T-helper 1 cell (primary cell): ENCODE data around the gene MUC7.
"Not testable (repeated sequence)": the region's sequence is repeated elsewhere in the genome, so short reads cannot be mapped to it uniquely, and the experiment has no call there.

Source experiments
- DNase-seq, 5 donors: peaks; one replicate each; pipeline ENCODE4 v3.0.0-alpha.2; 2012 to 2020
- total RNA-seq, 4 donors: gene quantifications; one replicate each; lab custom pipeline; 2026; lab: John Stamatoyannopoulos, UW

MUC7 gene
- 0 reads per million in 4 donors for total RNA-seq

DNA sequence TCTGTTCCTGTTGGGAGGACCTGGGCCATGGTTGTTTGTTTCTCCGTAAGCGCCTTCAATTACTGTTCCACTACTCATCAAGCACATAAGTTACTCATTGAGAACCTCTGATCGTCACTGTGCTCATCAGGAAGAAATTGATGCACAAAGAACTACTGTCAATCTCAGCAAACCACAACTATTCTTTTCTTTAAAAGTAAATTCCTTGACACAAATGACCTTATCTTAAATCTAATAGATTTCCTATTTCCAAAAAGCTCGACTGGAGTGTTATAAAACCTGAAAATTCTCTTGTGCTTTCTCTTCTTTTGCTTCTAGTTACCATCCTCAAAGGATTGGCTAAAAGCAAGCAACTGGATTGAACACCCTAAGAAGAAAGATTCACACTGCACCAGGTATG is at the start of gene MUC7:
Gene MUC7, plus strand, starts transcription at position 301 of the 400 bp plus-strand sequence. CDS start 1,825 bp downstream, outside the sequence.
- no peak for DNase-seq

DNA sequence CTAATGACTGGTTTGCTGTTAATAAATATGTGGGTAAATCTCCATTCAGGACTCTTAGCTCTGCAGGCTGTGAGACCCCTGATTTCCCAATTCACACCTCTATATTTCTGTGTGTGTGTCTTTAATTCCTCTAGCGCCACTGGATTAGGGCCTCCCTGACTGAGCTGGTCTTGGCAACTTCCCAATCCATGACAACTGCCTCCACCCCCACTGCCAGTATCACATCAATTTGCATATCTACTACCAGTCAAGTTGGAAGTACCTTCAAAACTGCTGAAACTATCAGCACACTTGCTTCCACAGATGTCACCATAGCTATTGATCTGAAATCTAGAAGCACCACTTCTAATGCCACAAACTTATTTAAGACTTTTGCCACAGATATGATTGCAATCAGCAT is 46.7 kb upstream of the MUC7 start:
- DNase-seq = no peak

DNA sequence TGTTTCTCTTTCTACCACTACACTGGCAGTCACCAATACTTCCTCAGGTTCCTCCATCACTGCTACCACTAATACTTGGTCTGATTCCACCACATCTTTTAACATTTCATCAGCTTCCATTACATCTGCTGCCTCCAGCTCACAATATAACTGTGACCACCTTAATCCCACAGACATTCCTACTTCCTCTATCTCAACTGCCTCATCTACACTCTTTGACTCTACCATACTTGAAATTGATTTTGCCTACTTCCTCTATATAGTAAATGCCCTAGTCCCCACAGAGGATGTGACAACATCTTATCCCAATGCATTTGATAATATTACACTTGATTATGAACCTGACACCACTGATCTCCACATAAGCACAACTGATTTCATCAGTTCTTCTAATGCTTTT is 45.2 kb upstream of the MUC7 start:
- no peak for DNase-seq

DNA sequence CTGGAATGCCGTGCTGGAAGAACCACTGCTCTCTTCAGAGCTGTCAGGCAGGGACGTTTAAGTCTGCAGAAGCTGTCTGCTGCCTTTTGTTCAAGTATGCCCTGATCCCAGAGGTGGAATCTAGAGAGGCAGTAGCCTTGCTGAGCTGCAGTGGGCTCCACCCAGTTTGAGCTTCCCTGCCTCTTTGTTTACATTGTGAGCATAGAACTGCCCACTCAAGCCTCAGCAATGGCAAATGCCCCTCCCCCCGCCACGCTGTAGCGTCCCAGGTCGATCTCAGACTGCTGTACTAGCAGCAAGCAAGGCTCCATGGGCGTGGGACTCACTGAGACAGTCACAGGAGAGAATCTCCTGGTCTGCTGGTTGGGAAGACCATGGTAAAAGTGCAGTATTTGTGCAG is 34.8 kb upstream of the MUC7 start:
- DNase-seq = no peak

DNA sequence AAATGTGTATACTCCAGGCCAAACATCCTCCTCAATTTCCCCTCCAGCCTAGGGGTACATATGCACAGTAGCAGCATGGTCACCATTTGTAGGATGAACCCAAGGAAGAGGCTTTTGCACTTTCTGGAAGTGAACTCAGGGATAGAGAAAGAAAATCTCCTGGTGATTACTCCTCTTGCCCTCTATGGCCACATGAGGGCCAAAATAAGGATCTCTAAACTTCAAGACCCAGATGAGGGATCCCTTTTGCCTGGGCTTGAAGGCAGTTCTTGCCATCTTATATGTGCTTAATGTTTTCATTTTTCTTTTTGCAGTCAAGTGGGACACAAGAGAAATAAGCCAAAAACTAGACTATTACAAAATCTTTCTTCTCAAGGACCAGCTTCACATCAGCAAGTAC is 29.5 kb upstream of the MUC7 start:
- DNase-seq = no peak

DNA sequence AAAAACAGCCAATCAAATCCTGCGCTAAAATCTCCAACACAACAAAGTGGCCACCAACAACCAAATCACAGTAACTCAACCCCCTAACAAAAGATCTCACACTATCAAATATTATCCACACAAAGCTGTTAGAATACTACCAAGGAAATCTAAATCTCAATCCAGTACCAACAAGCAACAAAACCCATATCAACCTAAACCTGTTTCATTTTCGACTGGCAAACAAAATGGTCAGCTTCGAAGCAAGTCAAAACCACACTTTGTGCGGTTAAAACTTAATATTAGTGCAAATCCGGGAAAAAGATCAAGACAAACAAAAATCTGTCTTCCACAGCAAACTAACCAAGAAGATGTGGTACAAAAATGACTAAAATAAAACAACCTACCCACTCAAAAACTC is 28.7 kb upstream of the MUC7 start:
- DNase-seq = no peak

DNA sequence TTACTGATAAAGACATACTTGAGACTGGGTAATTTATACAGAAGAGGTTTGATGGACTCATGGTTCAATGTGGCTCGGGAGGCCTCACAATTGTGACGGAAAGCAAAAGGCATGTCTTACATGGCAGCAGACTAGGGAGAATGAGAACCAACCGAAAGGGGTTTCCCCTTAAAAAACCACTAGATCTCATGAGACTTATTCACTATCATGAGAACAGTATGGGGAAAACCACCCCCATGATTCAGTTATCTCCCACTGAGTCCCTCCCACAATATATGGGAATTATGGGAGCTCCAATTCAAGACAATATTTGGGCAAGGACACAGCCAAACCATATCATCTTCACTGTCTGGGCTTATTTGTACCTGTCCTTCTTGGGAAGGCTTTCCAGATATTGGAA is 22.8 kb upstream of the MUC7 start:
- DNase-seq = no peak

DNA sequence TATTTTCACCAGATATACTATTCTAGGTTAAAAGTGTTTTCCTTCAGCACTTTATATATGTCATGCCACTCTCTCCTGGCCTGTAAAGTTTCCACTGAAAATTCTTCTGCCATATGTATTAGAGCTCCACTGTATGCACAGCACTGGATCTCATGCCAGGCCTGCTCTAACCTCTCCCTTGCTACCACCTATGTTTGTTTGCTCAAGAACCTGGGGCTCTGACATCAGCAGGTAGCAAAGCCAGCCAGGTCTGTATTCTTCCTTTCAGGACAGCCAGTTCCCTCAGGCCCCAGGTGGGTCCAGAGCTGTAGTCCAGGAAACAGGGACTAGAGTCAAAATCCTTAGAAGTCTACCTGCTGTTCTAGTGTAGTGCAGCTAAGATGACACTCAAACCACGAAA is 19.1 kb upstream of the MUC7 start:
- no peak for DNase-seq

DNA sequence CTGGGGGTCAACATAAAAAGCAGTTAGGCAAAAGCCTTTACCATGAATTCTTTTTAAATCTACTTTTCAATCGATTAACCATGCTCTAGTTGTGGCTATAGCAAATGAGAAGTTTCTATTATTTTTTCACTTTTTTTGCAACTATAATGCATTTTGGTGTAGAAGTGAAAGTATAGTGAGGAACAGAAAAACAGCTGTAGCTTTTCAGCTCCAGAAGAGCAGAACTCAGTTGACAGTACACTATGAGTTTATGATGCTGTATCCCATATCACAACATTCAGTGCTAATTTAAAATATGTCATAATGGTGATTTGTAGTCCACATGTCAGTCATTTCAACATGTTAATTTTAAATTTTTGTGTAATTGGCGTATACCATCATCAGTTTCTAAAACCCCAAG is 8.7 kb upstream of the MUC7 start:
- DNase-seq = no peak

DNA sequence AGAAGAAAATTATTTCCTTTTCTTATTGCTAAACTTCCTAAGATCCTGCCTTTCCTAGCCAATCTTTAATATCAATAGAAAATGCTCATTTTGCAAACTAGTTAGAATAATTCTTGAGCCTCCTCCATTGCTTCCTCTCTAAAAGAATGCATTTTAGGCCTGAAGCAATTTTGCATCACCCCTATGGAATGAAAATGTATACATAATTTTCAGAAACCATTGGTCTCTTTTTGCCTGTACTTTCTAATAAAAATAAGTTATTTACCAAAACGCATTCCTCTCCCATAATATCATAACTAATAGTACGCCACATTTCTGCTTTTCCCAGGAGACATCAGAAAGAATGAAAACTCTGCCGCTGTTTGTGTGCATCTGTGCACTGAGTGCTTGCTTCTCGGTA is 1.7 kb downstream of the MUC7 start:
- no peak for DNase-seq

DNA sequence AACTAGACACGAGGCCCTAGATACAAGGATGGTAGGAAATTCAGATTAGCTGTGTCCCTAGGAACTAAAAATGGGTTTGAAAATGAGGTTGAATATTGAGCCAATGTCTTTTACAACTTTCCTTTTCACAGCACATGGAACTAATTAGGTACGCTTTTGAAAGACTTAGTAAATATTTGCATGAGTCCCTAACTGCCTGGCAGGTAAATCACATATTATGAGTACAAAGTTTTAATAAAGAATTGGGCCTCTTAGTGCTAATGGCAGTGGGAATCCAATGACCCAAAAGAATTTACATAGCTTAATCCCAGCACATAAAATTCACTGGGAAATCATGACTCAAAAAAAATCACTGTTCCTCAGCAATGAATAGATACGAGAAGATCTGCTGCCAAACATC is 16.8 kb downstream of the MUC7 start:
- DNase-seq = no peak

DNA sequence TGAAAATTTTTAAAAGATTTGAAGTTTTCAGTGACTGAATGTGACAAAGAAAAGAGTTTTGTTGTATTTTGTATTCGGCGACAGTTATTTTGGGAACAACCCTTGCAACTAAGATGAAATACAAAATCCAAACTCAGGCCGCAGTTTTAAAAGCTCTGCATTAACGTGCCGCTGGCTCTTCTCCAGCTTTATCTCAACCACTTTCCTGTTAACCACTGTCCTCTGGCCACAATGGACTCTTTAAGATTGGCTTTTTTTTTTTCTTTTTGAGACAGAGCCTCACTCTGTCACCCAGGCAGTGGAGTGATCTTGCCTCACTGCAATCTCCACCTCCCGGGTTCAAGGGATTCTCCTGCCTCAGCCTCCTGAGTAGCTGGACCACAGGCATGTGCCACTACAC is 24.2 kb downstream of the MUC7 start:
- no peak for DNase-seq

DNA sequence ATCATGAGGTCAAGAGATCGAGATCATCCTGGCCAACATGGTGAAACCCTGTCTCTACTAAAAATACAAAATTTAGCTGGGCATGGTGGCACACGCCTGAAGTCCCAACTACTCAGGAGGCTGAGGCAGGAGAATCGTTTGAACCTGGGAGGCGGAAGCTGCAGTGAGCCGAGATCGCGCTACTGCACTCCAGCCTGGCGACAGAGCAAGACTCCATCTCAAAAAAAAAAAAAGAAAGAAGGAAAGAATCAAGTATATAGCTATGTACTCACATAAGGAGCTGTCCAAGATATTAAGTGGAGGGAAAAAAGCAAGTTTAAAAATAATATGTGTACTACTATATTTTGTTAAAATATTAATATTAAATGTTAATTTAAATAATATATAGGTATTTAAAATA is 29.8 kb downstream of the MUC7 start:
- not testable (repeated sequence) for DNase-seq

DNA sequence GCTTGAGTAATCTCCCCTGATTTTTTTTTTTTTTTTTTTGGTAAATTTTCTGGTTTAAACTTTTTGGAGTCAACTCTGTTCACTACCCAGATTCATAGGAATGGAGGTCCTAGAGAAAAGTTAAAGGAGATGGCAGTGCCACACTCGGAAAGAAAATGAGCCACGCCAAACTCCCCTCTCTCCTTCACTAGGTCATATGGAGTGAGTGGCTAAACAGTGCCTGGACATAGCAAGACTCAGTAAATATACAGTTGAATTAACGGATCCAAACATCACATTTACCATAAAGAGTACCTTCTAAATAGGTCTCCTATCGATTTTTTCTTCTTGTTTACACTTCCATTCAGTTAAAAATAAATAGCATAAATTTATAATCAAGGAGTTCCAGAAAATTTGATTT is 32.7 kb downstream of the MUC7 start:
- no peak for DNase-seq

DNA sequence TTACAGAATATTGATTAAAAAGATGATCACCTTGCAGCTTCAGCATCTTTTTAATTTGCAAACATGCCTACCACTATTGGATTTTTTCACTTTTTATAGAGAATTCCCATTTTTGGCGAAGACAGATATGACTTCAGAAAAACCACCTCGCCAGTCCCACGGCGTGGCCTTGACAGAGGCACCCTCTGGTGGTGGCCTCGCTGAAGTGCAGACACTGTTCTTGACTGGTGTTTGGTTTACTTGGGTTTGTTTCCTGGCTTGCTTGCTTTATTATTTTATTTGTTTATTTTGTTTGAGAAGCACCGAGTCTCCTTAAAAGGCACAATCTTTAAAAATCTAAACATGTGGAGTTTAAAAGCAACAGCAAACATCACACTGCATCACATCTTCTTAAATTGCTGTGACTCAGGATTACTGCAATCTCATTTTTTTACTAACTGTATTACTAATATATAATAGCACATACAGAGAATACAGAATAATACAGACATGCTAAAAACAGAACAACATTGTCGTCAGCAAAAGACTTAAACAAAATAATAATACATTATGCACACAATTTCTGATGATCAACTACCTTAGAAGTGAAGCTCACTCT is 33.3 kb downstream of the MUC7 start:
- peak; percentile 8 to 29 (median 21) for DNase-seq

DNA sequence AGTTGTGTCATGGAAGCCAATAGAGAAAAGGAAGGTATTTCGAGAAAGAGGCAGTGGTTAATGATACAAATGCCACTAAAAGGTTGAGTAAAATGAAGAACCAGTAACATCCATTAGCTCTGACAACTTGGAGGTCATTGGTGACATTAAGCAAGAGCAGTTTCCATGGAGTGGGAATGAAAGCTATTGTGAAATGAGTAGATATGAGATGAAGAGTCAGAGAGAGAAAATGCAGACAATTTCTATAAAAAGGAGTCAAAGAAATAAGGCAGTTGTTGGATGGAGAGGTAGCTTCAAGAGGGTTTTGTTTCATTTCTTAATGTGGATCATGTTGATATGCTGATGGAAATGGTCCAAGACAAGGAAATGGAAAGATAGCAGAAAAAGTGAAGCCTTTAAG is 36.8 kb downstream of the MUC7 start:
- no peak for DNase-seq

DNA sequence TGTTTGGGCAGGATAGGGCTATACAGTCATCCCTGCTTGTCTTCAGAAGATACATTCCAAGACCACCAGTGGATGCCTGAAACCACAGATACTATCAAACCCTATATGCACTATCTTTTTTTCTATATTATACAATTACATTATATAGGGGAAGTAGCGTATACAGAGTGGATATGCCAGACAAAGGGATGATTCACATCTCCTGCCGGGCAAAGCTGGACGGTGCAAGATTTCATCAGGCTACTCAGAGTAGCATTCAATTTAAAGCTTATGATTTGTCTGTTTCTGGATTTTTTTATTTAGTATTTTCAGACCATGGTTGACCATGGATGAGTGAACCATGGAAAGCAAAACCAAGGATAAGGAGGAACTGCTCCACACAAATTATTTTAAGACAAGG is 39.4 kb downstream of the MUC7 start:
- no peak for DNase-seq

DNA sequence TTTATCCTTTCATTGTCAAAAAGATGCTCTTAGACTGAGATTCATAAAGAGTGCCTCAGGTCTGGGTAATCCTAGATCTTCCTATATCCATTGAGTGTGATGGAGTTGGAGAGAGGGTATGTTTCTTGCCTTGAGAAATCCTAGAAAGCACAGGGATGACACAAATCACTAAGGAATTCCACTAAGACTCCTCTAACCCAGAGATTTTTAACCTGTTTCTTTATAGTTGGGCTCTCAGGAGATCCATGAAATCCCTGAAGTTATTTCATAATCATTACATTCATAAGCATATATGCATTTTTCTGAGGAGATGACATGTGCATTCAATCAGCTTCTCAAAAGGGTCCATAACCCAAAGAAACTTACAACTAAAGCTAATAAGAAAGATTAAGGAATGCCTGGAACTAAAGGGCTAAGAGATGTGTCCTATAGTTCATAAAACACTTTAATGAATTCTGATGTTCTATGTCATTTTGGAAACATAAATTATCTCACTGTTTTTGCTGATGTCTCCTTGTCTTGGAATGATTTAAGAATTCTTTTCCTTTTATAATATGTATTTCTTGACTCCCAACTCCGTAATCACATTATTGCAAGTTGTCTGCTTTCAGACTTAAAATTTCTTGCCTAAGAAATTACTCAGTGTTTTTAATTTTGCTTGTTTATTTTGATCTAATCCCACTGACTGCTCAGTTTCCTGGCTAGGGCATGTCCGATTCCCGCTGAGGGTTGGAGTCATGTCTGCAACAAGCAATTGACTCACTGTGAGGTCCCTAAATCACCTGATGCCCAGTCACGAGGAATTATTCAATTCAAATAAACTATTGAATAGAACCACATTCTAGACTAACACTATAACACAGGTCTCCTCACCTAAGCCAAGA is 43.6 kb downstream of the MUC7 start:
- no peak for DNase-seq

DNA sequence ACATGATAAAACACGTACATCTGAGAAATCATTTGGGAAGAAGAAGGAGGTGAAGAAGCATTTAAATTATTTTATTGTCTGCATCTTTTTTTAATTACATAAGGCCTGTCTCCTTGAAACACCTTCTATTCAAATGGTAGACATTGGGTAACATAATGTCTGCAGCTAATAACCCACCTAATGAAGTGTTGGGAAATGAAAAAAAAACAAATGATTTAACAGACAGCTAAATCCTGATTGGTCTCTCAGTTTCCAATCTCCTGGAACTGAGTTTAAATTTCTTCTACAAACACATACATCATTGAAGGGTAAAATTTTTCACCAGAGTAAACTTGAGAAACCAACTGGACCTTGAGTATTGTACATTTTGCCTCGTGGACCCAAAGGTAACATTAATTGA is 46.3 kb downstream of the MUC7 start, which contains the start of gene AMTN:
Gene AMTN, plus strand, starts transcription at position 301 of the 400 bp plus-strand sequence. CDS start 209 bp downstream, outside the sequence.
- no peak for DNase-seq

DNA sequence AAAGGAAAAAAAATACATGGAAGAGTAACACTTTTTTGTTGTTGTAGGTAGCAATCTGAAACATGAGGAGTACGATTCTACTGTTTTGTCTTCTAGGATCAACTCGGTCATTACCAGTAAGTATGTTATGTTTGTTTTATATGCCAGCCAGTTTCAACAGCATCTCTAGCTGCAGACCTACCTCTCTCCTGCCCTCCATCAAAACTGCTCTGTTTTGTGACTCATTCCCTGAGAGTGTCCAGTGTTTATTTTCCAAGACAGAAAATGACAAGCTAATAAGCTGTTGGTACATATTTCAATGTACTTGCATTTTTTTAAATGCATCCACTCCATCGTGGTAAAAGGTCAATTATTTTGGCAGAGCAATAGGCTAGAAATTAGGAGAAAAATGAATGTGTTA is 46.7 kb downstream of the MUC7 start:
- no peak for DNase-seq

DNA sequence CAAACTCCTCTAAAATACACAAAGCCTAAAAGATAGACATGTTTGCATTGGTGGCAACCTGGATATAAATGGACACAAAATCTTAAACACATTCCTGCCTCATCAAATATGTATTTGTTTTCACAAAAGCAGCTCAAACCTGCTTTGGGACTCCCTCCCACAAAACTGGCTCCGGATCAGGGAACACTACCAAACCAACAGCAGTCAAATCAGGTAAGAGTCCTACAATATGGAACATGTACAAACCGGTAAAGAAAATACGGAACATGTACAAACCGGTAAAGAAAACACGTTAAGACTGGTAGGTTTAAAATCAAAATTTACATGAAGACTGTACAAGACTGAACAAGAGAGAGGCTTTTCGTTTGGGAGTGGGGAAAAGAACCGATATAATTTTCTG is 50.6 kb downstream of the MUC7 start:
- no peak for DNase-seq

DNA sequence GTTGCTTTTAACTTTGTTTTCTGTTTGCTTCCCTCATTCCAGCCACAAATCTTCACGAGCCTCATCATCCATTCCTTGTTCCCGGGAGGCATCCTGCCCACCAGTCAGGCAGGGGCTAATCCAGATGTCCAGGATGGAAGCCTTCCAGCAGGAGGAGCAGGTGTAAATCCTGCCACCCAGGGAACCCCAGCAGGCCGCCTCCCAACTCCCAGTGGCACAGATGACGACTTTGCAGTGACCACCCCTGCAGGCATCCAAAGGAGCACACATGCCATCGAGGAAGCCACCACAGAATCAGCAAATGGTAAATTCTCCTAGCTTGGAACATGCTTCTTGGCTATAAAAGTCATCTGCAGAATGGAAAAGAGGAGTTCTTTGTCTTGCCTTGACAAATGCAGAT is 59.0 kb downstream of the MUC7 start:
- DNase-seq = no peak

DNA sequence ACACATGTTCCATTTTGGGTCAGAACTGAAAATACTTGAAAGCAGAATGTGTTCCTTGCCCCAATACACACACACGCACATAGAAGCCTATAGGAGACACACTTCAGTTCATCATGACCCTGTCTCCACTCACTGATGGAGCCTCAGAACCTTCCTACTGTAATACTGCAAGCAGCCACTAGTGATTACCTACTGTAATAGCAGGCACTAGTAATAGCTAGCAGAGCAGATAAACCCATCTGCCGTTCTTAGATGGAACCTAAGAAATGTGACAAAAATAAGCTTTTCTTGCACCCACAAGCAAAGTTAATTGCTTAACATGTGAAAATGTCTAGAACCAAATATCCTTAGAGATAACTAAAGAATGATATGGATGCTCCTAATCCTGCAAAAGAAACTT is 60.0 kb downstream of the MUC7 start:
- no peak for DNase-seq
